GM19372 (cell line): Measurements from ENCODE around the gene AGK.

ENCODE experiments used
- ATAC-seq: cut with Tn5 transposase; IDR thresholded peaks from one replicate; pipeline ENCODE4 v1.9.1; 2021; ENCODE audit warnings: mild to moderate bottlenecking, low read depth, moderate library complexity; ENCODE audit not compliant: unreplicated experiment

The AGK gene, protein sequence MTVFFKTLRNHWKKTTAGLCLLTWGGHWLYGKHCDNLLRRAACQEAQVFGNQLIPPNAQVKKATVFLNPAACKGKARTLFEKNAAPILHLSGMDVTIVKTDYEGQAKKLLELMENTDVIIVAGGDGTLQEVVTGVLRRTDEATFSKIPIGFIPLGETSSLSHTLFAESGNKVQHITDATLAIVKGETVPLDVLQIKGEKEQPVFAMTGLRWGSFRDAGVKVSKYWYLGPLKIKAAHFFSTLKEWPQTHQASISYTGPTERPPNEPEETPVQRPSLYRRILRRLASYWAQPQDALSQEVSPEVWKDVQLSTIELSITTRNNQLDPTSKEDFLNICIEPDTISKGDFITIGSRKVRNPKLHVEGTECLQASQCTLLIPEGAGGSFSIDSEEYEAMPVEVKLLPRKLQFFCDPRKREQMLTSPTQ

GRCh38 chr7:141551094-141551781 is at the start of gene AGK:
Gene AGK (plus strand): TSS chr7:141551410. CDS start chr7:141555467, 4,057 bp downstream.
- peak; percentile 90 for ATAC-seq

- ATAC-seq = no peak
Measured at GRCh38 chr7:141501451-141501850, 49.8 kb upstream of the AGK start.

DNA sequence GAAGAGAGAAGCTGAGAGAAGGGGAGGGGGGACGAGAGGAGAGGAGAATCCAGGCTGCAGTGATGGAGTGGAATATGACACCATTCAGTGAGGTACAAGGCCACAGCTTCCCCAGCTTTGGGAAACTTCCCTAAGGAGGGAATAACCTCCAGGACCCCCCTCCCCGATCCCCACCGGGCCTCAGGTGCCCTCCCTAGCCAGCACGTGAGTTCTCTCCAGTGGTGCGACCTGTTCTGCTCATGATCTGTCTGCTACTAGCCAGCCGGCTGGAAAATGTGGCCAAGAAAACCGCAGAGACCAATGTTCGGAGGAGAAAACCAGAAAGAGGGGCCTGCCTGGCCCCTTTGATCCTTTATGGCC is 39.9 kb upstream of the AGK start:
- ATAC-seq = no peak

GRCh38 chr7:141511676-141512396 is 39.4 kb upstream of the AGK start:
- ATAC-seq = no peak

GRCh38 chr7:141512597-141512996 is 38.6 kb upstream of the AGK start:
- ATAC-seq = no peak

DNA sequence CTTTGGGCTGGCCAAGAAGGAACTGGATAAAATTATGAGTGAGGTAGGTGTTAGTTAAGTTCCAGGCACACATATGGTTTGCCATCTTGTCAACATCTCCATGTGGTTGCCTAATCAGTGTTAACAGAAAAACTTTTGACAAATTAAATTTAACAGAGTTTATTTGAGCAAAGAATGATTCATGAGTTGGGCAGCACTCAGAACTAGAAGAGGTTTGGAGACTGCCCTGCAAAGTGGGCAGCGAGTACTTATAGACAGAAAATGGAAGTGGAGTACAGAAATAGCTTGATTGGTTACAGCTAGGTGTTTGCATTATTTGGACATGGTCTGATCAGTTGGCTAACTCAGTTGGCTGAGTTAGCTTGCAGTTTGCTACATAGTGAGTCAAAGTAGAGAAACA is 37.5 kb upstream of the AGK start:
- ATAC-seq = no peak

- no peak for ATAC-seq
Measured at GRCh38 chr7:141515941-141516340, 35.3 kb upstream of the AGK start.

GRCh38 chr7:141519623-141520022 is 31.6 kb upstream of the AGK start:
- ATAC-seq = no peak

GRCh38 chr7:141522657-141523342 is 28.4 kb upstream of the AGK start:
- no peak for ATAC-seq

GRCh38 chr7:141525973-141526514 is 25.2 kb upstream of the AGK start:
- no peak for ATAC-seq

GRCh38 chr7:141527076-141527475 is 24.1 kb upstream of the AGK start:
- no peak for ATAC-seq

DNA sequence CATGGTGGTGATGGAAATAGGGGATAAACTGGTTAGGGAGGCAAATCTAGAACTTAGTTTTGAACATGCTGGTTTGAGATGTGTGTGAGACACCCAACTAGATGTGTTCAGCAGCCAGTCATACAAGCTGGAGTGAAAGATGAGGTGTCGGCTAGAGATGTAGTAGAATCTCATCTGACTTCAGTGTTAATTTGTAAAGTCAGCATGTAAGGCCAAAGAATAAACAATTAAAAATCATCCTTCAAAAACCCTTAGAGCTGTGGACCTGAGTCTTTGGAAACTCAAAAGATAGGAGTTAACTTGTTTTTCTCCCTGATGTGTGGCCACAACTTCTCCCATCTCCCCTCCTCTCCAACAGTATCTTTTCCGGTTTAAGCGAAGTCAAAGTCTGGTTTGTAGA is 22.8 kb upstream of the AGK start:
- no peak for ATAC-seq

DNA sequence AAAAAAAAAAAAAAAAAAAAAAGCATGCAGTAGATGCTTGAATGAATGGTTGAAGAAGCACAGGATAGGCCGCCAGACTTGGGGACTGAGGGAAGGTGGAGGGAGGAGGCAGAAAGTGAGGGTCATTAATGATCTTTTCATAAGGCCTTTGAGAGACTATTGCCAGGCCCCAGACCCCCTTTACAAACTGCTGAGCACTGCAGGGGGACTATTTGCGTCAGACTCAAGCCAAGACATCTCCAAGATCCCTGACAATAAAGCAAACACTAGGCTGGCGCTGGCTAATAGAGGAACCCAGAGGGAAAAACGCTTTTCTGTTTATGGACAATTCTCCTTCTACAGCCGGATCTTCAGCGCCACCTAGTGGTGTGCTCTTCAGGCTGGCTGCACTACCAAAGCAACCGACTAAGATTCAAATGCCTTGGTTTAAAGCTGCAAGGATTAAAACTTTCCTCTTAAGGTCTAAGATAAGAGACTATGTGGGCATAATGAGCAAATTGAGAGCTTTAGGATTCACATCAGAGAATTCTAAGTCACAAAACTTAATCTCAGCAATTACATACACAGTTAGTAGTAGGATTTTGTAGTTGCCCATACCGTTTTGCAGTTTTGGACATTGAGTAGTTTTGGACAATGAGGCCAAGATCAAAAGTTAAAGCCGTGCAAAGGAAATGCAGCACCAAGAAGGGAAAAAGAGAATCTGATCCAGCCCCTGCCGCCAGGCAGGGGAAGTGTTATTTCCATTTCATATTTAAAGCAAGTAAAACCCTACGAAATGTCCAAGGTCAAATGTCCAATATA is 17.9 kb upstream of the AGK start:
- peak; percentile 59 for ATAC-seq

DNA sequence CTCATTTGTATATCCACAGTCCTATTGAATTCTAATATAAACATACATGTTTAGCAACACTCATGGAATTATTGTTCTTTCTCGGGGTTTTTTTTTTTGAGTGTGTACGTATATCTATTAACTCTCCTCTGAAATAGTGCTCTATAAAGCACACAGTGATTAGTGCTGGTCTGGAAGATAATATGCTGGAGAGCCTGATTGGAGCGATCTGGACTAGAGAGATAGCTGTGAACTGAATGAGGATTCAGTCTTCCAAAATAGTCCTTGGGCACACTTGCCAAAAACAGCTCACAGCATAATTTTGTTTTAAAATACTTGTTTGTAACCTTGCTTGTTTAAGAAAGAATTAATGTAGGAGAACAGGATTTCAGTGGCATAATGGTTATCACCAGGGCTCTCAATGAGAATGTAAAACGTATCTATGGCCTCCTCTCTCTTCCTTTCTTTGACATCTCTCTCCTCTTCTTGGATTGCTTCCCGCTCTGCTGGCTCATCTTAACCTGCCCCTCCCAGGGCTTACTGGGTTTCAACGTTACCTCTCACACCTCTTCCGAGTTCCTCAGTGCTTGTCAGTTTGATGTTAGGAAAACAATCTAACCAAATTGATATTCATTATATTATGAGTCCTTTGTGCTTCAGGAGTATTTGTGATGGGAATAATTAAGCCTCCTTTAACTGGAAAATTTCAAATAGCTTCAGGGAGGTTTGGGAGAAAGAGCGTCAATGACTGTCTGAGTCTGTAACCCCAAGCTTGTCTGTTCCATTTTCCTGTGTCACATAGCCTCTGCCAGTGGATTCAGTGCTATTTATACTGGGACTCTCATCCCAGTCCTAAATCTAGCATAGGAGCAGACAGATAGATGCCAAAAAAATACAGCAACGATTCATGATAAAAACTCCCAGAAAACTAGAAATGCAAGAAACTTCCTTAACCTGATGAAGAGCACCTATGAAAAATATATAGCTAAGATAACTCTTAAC is 16.2 kb upstream of the AGK start:
- ATAC-seq = no peak

- no peak for ATAC-seq
Measured at GRCh38 chr7:141537906-141538305, 13.3 kb upstream of the AGK start.

- no peak for ATAC-seq
Measured at GRCh38 chr7:141541375-141541774, 9.8 kb upstream of the AGK start.

- no peak for ATAC-seq
Measured at GRCh38 chr7:141544831-141545230, 6.4 kb upstream of the AGK start.

DNA sequence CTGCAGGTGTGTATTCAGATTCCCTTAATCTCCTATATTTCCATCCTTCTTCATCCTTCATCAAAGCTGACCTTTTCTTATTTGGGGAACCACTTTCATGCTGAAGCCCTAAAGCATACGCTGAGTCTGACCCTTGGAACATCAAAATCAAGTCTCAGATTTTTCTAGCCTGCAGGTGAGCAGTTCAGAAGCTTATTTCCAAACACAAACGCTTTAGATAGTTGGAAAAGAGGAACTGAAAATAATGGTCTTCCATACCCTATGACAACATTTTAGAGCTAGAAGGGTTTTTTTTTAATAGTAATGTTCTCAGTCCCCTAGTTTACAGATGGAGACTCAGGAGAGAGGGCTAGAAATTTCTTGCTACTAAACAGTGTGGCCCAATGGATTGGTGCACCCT is 1.6 kb upstream of the AGK start:
- no peak for ATAC-seq
